Renal pelvis (tissue), 4 donors: Measurements from ENCODE around the gene TARM1. TPM values are rescaled to one million over a fixed set of nuclear protein-coding genes. Genes with fewer than 3 reads are reported as not detected.
"Not testable (repeated sequence)": the region's sequence is repeated elsewhere in the genome, so short reads cannot be mapped to it uniquely, and the experiment has no call there.

ENCODE experiments used
- DNase-seq: peaks from one replicate; pipeline ENCODE4 v3.0.0-alpha.2; 2013
- polyA plus RNA-seq, 3 donors: library from polyadenylated mRNA; unstranded; fragments of 120-200 nt; gene quantifications; one replicate each; pipeline ENCODE4 v1.2.1, GENCODE V29; 2013; ENCODE audit not compliant: insufficient read length in 3 of 3

Gene TARM1
- polyA plus RNA-seq, 3 donors: 0.16 to 0.30 (median 0.21) TPM

DNA sequence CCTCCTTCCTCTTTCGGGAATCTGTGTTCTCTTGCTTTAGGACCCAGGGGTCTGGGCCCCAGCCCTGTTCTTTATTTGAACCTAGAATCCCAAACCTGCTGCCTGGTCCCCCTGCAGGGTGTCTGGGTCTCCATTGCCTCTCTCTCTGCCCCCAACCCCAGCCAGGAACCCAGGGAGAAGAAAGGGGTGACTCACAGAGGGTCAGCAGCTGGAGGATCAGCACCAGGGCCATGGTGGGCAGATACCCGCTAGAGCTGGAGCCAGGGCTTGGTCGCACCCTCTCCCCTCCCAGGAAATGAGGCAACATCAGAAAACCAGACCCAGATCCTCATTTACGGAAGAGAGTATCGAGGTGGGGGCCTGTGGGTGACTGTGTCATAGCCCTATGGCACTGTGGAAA is 19.4 kb upstream of the TARM1 start, which contains the start of gene OSCAR:
Gene OSCAR (minus strand): TSS at position 243 of the 400 bp plus-strand sequence. CDS start 11 bp downstream, at position 232.
- DNase-seq: no peak

GRCh38 chr19:54099903-54100255 is 18.7 kb upstream of the TARM1 start:
- not testable (repeated sequence) for DNase-seq

DNA sequence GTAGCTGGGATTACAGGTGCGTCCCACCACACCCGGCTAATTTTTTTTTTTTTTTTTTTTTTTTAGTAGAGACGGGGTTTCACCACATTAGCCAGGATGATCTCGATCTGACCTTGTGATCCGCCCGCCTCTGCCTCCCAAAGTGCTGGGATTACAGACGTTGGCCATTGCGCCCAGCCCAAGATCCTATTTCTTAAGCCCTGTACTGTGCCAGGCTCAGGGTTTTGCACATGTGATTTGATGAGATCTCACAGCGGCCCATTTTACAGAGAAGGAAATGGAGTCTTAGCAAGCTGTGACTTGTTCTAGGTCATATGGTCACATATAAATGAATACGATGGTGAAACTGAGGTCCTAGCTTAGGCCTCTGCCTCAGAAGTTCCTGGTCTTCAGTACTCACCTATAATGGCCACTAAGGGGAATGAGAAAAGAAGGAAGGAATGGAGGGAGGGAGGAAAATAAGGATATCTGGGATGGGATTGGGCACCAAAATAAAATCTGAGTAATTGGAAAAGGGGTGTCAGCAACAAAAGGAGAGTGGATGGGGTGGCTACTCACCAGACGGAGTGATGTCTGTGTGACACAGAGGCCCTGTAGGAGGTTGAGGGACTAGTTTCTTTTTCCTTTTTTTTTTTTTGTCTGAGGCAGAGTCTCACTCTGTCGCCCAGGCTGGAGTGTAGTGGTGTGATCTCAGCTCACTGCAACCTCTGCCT is 18.2 kb upstream of the TARM1 start:
- DNase-seq: no peak

- DNase-seq: no peak
Measured at GRCh38 chr19:54096617-54097106, 15.5 kb upstream of the TARM1 start.

- not testable (repeated sequence) for DNase-seq
Measured at GRCh38 chr19:54095859-54096616, 14.9 kb upstream of the TARM1 start.

- no peak for DNase-seq
Measured at GRCh38 chr19:54095136-54095858, 14.1 kb upstream of the TARM1 start.

GRCh38 chr19:54094426-54095000 is 13.3 kb upstream of the TARM1 start:
- DNase-seq: no peak

GRCh38 chr19:54084410-54084809 is 3.2 kb upstream of the TARM1 start:
- no peak for DNase-seq

- no peak for DNase-seq
Measured at GRCh38 chr19:54077334-54077733, 3.8 kb downstream of the TARM1 start.

GRCh38 chr19:54074851-54075250 is 6.3 kb downstream of the TARM1 start:
- no peak for DNase-seq

GRCh38 chr19:54073829-54074228 is 7.3 kb downstream of the TARM1 start:
- DNase-seq: no peak

DNA sequence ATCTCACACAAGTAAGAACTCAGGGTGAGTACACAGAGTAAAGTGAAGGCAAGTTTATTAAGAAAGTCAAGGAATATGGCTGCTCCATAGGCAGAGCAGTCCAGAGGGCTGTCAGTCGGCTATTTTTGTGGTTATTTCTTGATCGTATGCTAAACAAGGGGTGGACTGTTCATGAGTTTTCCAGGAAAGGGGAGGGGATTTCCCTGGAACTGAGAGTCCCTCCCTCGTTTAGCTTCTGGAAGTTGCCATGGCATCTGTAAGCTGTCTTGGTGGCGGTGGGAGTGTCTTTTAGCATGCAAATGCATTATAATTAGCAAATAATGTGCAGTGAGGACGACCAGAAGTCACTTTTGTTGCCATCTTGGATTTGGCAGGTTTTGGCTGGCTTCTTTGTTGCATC is 11.7 kb downstream of the TARM1 start:
- DNase-seq: no peak

DNA sequence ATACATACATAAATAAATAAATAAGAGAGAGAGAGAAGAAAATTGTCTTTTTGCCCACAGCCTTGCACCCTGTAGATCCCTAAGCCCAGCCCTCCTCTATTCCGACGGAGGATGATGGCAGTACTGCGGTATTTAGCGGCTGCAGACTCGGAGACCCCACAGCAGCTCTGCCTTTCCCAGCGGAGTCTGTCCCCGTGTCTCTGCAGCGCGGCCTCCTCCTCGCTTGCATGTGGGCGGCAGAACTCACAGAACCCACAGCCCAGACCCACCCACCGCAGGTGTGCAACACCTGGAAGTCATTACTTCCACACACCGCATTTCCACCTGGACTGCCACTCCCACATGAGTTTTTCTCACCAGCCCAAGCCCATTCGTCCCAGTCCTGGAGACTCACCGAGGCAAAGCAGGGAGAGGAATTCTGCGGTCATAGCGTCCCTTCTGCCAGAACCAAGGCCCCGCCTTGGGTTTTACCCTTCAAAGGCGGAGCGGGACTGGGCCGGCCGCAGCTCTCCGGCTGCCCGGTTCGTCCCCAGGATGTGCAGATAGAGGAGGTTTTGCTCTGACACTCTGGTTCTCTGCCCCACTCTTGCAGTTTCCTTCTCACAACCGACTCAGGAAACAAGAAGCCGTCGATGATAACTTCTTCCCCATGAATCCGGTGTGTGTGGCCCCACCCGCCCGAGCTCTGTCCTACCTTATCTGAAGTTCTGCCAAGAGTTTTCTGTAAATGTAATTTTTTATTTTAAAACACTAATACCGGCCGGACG is 17.6 kb downstream of the TARM1 start, which contains the start of gene VSTM1:
Gene VSTM1 (minus strand): TSS at position 548 of the 767 bp plus-strand sequence. CDS start 120 bp downstream, at position 428.
- DNase-seq: no peak

DNA sequence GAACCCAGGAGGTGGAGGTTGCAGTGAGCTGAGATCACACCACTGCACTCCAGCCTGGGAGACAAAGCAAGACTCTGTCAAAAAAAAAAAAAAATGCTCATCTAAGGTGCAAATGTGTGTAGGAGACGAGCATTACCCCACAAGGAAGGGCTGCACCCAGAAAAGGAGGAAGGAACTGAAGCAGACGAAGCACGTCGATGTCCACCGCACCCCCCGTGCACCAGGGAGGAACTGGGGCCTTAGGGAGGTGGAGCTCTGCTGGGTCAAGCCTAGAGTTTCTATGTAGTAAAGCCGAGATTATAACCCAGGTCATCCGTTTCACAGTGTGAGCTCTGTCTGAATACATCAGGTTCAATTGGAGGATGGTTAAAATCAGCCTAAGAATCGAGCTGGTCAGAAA is 18.5 kb downstream of the TARM1 start:
- no peak for DNase-seq

DNA sequence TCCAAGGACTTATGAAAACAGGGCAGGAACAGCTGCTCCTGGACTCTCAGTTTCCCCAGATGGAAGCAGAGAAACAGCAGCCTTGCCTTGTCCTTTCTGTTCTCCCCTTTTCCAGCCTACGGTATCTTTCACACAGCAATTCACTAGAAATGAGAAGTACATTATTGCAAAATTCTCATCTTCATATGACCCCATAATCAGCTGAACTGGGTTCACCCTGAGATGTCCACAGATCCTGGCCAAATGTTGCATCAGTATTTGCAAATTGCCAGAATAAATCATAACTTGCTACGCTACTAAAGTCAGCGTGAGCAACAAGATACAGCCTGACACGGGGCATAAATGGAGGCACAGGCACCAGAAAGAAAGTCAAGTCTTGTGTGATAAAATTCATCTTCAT is 33.5 kb downstream of the TARM1 start:
- no peak for DNase-seq

DNA sequence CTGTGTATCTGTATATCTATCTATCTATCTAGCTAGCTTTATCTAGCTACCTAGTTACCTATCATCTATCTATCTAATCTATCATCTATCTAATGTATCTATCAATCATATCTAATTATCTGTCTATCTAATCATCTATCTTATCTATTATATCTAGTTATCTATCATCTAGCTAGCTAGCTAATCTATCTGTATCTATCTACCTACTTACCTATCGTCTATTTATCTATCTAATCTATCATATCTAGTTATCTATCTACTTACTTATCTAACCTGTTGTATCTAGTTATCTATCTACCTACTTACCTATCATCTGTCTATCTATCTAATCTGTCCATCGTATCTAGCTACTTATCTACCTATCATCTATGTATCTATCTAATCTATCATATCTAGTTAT is 35.4 kb downstream of the TARM1 start:
- no peak for DNase-seq

- DNase-seq: no peak
Measured at GRCh38 chr19:54042989-54043388, 38.2 kb downstream of the TARM1 start.

DNA sequence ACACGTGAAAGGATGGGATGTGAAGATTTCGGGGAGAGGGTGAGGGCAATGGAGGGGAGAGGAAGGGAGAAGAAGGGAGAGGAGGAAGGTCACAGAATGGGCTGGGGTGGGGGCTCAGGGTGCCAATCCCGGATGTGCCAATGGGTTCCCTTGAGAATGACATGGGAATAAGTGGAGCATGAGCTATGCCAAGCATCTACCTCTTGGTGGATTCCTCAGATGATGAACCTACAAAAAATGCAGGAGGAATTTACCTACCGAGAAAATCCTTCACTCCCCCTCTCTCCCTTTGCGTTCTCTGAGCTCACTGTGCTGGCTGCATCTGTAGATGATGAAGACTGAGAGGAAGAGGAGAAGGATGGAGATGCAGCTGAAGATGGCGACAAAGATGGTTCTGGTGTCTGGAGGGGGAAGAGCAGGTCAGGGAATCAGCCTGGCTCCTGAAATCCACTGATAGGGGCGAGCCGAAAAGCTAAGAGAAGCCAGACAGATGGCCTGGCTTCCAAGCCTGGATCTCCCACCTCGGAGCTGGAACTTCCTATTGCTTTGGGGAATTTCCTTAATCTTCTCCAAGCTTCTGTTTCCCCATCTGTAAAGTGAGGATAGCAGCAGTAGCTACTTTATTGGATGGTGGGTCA is 39.1 kb downstream of the TARM1 start:
- no peak for DNase-seq

- DNase-seq: no peak
Measured at GRCh38 chr19:54040003-54040402, 41.2 kb downstream of the TARM1 start.

- not testable (repeated sequence) for DNase-seq
Measured at GRCh38 chr19:54036542-54036941, 44.6 kb downstream of the TARM1 start.
